Testis (tissue), 2 donors: Measurements from ENCODE around the gene CRHBP.

ENCODE experiments used
- CTCF ChIP-seq, 3 experiments: fragments of 450-650 bp in 2 of 3; fragments of 200-600 bp in 1 of 3; sonication (generic) in 1 of 3; IDR thresholded peaks; one replicate each; pipeline ENCODE4 v1.5.1; 2016 to 2019; ENCODE audit warnings: antibody characterized with exemption in 3 of 3, mild to moderate bottlenecking in 2 of 3, moderate library complexity in 1 of 3
- POLR2A ChIP-seq: fragments of 450-650 bp; IDR thresholded peaks from one replicate; pipeline ENCODE4 v1.6.1; 2017; ENCODE audit warnings: antibody characterized with exemption, mild to moderate bottlenecking, moderate library complexity

GRCh38 chr5:76952795-76953536, at the start of gene CRHBP:
- TF ChIP-seq CTCF (IDR thresholded peaks at IDR 0.05) = no peak
- TF ChIP-seq POLR2A = no peak
